SJSA1 (cell line): ENCODE measurements around the gene MAP3K15. TPM values are rescaled to one million over a fixed set of nuclear protein-coding genes. Genes with fewer than 3 reads are reported as not detected.
"Not testable (repeated sequence)": the region's sequence is repeated elsewhere in the genome, so short reads cannot be mapped to it uniquely, and the experiment has no call there.

Source experiments
- DNase-seq, 2 experiments: peaks; one replicate each; pipeline ENCODE4 v3.0.0-alpha.2; 2015 to 2020; ENCODE audit warnings: low spot score in 2 of 2, low read depth in 1 of 2
- H3K27ac ChIP-seq: fragments of 250-450 bp; sonication (Bioruptor Pico); 2 replicates; pipeline ENCODE4 v1.5.1; 2020; ENCODE audit warnings: mild to moderate bottlenecking, moderate library complexity
- H3K27me3 ChIP-seq: fragments of 250-450 bp; sonication (Bioruptor Pico); replicated peaks from 2 replicates; pipeline ENCODE4 v1.5.1; 2020; ENCODE audit warnings: mild to moderate bottlenecking, moderate library complexity
- H3K36me3 ChIP-seq: fragments of 250-450 bp; sonication (Bioruptor Pico); 2 replicates; pipeline ENCODE4 v1.5.1; 2020; ENCODE audit warnings: mild to moderate bottlenecking
- H3K4me1 ChIP-seq: fragments of 250-450 bp; sonication (Bioruptor Pico); replicated peaks from 2 replicates; pipeline ENCODE4 v1.6.1; 2021; ENCODE audit warnings: mild to moderate bottlenecking
- H3K4me3 ChIP-seq: fragments of 250-450 bp; sonication (Bioruptor Pico); 2 replicates; pipeline ENCODE4 v1.5.1; 2020; ENCODE audit warnings: mild to moderate bottlenecking
- H3K9me3 ChIP-seq: fragments of 250-450 bp; sonication (Bioruptor Pico); replicated peaks from 2 replicates; pipeline ENCODE4 v1.5.1; 2020; ENCODE audit warnings: mild to moderate bottlenecking
- total RNA-seq: library from RNA; depleted of rRNA; stranded (reverse); fragments of >200 nt; shearing (Covaris generic); gene quantifications from 2 replicates; pipeline ENCODE4 v1.2.3, GENCODE V29; 2014

MAP3K15 gene
- total RNA-seq, 1 experiment from 2014 or later, result not detected

- 0 out of 2 replicates have a peak, but pooled peaks cover 3% of the 10 kb centered on the region for H3K27me3 ChIP-seq
- DNase-seq, result no peak
- H3K4me1 ChIP-seq, result no peaks in the 10 kb centered on the region
- no peak overlapping the region for H3K27ac ChIP-seq
- H3K36me3 ChIP-seq, result no peaks in the 10 kb centered on the region
- H3K9me3 ChIP-seq, result no peaks in the 10 kb centered on the region
- no peak overlapping the region for H3K4me3 ChIP-seq
Observed at GRCh38 chrX:19512961-19513360, 2.3 kb downstream of the MAP3K15 start.

DNA sequence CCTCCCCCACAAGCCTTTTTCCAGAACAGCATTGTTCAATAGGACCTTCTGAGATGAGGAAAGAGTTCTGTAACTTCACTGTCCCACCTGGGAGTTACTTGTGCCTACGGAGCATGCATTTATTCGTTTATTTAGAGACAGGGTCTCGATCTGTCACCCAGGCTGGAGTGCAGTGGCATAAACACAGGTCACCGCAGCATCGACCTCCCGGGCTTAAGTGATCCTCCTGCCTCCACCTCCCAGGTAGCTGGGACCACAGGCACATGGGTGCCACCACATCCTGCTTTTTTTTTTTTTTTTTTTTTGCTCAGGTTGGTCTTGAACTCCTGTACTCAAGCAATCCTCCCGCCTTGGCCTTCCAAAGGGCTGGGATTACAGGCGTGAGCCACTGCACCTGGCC lies 2.9 kb downstream of the MAP3K15 start:
- H3K9me3 ChIP-seq, result no peaks in the 10 kb centered on the region

DNA sequence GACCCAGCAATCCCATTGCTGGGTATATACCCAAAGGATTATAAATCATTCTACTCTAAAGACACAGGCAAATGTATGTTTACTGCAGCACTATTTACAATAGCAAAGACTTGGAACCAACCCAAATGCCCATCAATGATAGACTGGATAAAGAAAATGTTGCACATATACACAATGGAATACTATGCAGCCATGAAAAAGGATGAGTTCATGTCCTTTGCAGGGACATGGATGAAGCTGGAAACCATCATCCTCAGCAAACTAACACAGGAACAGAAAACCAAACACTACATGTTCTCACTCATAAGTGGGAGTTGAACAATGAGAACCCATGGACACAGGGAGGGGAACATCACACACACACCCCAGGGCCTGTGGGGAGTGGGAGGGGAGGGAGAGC lies 3.5 kb downstream of the MAP3K15 start:
- not testable (repeated sequence) for H3K27me3 ChIP-seq, H3K9me3 ChIP-seq, H3K4me1 ChIP-seq, H3K4me3 ChIP-seq, DNase-seq, H3K36me3 ChIP-seq, H3K27ac ChIP-seq

More for the DNA sequence above, 2.9 kb downstream of the MAP3K15 start:
- H3K27ac ChIP-seq, result no peak overlapping the region
- 0 out of 2 replicates have a peak, but pooled peaks cover 3% of the 10 kb centered on the region for H3K27me3 ChIP-seq
- H3K4me3 ChIP-seq, result no peak overlapping the region
- H3K4me1 ChIP-seq, result no peaks in the 10 kb centered on the region
- DNase-seq, result no peak
- H3K36me3 ChIP-seq, result no peaks in the 10 kb centered on the region

- Histone ChIP-seq H3K27ac (no peak overlapping the region), H3K36me3 (no peaks in the 10 kb centered on the region), H3K4me1 (no peaks in the 10 kb centered on the region)
Observed at GRCh38 chrX:19496711-19497110, 18.6 kb downstream of the MAP3K15 start.

DNA sequence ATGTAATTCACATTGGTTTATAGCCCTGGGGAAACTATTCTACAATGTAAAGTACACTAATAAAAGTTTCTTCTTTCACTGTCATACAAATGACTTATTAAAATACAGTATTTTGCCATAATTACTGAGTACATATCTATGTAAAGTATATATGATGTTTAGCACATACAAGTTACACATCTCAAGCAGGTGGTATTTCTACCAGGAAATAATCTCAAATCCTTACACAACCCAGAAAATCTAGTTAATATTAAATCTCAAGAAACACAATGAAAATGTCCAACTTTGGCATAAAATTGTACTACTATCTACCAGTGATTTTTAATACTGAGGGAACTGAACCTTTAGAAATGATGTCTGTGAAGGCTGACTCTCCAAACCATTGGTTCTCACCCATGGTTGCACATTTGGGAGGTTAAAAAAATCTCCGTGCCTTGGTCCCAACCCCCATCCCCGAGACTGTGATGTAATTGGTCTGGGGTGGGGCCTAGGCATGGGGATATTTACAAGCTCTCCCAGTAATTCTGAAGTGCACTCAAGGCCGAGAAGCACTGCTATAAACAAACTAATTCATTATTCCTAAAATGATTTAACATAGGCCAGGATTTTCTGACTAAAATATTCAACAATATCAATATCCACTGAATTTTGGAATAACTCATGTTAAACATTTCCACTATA lies 27.6 kb downstream of the MAP3K15 start:
- H3K27ac ChIP-seq, result no peak overlapping the region
- no peaks in the 10 kb centered on the region for H3K27me3 ChIP-seq
- H3K9me3 ChIP-seq, result no peaks in the 10 kb centered on the region
- H3K36me3 ChIP-seq, result no peaks in the 10 kb centered on the region
- H3K4me1 ChIP-seq, result no peaks in the 10 kb centered on the region
- no peak overlapping the region for H3K4me3 ChIP-seq
- no peak for DNase-seq

More at GRCh38 chrX:19496711-19497110, 18.6 kb downstream of the MAP3K15 start:
- Histone ChIP-seq H3K4me3 (no peak overlapping the region), H3K27me3 (no peaks in the 10 kb centered on the region), H3K9me3 (no peaks in the 10 kb centered on the region)
- DNase-seq, result no peak

DNA sequence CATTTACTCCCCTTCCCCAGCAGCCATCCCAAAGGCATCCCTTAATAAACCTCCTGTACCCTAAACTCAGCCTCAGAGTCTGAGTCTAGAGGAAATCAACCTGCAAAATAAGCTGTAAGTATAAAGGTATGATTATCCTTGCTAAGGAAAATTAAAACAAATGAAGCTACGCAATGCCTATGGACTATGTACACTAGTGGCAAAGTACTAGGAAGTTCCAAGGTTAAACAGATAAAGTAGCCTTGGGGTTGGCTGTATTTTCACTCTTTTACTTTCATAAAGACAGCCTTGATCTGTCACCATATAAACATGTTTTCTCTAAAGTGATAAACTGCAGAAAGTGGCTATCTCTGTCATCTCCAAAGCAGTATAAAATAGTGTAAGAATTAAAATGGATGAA lies 35.9 kb downstream of the MAP3K15 start:
- Histone ChIP-seq H3K4me3 (no peak overlapping the region), H3K4me1 (no peaks in the 10 kb centered on the region), H3K9me3 (no peaks in the 10 kb centered on the region), H3K27ac (no peak overlapping the region), H3K27me3 (no peaks in the 10 kb centered on the region), H3K36me3 (no peaks in the 10 kb centered on the region)
- DNase-seq, result no peak

DNA sequence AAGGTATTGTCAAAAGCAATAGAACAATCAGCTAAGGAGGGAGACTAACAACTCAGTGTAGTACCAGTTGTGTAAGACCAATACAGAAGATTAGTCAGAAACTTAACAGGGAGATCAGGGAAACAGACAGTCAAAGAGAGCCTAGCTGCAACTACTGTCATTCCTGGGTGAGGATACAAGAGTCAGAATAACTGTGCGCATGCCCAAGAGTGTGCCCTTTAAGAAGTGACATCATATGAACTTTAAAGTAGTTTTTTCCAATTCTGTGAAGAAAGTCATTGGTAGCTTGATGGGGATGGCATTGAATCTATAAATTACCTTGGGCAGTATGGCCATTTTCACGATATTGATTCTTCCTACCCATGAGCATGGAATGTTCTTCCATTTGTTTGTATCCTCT lies 46.9 kb downstream of the MAP3K15 start:
- not testable (repeated sequence) for H3K36me3 ChIP-seq, H3K4me1 ChIP-seq, H3K9me3 ChIP-seq, H3K27ac ChIP-seq, H3K27me3 ChIP-seq, H3K4me3 ChIP-seq, DNase-seq

DNA sequence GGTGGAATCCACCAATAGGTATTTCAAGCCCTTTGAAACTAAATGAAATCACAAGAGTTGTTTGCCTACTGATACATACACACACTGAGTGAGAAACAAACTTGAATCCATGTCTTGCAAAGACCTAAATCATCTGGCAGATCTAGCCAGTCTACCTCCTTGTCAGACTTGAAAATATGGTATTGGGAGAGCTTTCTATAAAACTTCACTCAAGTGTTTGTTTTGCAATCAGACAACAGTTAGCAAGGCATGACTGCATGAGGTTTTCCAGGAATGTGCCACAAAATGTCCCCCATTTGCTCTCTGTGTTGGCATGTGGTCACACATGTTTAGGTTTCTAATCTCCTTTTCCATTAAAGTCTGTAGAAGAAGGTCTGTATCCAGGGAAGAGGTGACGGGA lies 52.4 kb downstream of the MAP3K15 start:
- DNase-seq, result no peak
- no peaks in the 10 kb centered on the region for H3K36me3 ChIP-seq
- no peaks in the 10 kb centered on the region for H3K27me3 ChIP-seq
- no peaks in the 10 kb centered on the region for H3K4me1 ChIP-seq
- H3K4me3 ChIP-seq, result no peak overlapping the region
- no peak overlapping the region for H3K27ac ChIP-seq
- no peaks in the 10 kb centered on the region for H3K9me3 ChIP-seq

DNA sequence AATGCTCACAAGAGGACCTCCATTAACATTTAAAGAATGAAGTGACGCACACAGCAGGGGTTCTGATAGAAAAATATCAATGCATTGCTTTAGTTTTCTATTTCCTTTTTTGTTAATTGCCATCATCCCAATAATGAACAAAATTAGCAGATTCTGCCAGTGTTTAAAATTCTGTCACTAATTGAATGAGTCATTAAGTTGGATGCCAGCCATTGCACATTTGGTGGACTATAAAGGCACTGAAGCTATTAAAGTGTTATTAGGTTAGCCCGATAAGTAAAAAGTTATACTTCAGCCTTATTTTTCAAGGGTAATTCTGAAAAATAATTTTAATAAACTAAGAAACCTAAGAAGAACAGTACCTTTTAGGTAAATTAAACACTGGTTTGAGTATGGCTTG lies 53.1 kb downstream of the MAP3K15 start:
- Histone ChIP-seq H3K27me3 (no peaks in the 10 kb centered on the region), H3K27ac (no peak overlapping the region), H3K9me3 (no peaks in the 10 kb centered on the region), H3K4me1 (no peaks in the 10 kb centered on the region), H3K36me3 (no peaks in the 10 kb centered on the region), H3K4me3 (no peak overlapping the region)
- no peak for DNase-seq

- no peak overlapping the region for H3K27ac ChIP-seq
- no peaks in the 10 kb centered on the region for H3K4me1 ChIP-seq
- no peak overlapping the region for H3K4me3 ChIP-seq
- H3K9me3 ChIP-seq, result no peaks in the 10 kb centered on the region
- no peak for DNase-seq
- H3K27me3 ChIP-seq, result no peaks in the 10 kb centered on the region
- H3K36me3 ChIP-seq, result no peaks in the 10 kb centered on the region
Observed at GRCh38 chrX:19457662-19458061, 57.6 kb downstream of the MAP3K15 start.

- H3K27ac ChIP-seq, result no peak overlapping the region
- no peaks in the 10 kb centered on the region for H3K36me3 ChIP-seq
- DNase-seq, result no peak
- no peaks in the 10 kb centered on the region for H3K9me3 ChIP-seq
- no peaks in the 10 kb centered on the region for H3K27me3 ChIP-seq
- no peaks in the 10 kb centered on the region for H3K4me1 ChIP-seq
- no peak overlapping the region for H3K4me3 ChIP-seq
Observed at GRCh38 chrX:19448077-19448476, 67.2 kb downstream of the MAP3K15 start.

GRCh38 chrX:19446397-19446796 lies 68.9 kb downstream of the MAP3K15 start:
- Histone ChIP-seq H3K9me3 (no peaks in the 10 kb centered on the region), H3K27ac (no peak overlapping the region), H3K4me3 (no peak overlapping the region), H3K4me1 (no peaks in the 10 kb centered on the region), H3K27me3 (no peaks in the 10 kb centered on the region), H3K36me3 (no peaks in the 10 kb centered on the region)
- no peak for DNase-seq

- not testable (repeated sequence) for DNase-seq, H3K27ac ChIP-seq, H3K4me3 ChIP-seq, H3K9me3 ChIP-seq, H3K36me3 ChIP-seq, H3K27me3 ChIP-seq, H3K4me1 ChIP-seq
Observed at GRCh38 chrX:19445772-19446171, 69.5 kb downstream of the MAP3K15 start.

GRCh38 chrX:19443869-19444526 lies 71.3 kb downstream of the MAP3K15 start:
- Histone ChIP-seq H3K9me3 (no peaks in the 10 kb centered on the region), H3K4me1 (no peaks in the 10 kb centered on the region), H3K27ac (no peak overlapping the region), H3K4me3 (no peak overlapping the region), H3K27me3 (no peaks in the 10 kb centered on the region), H3K36me3 (no peaks in the 10 kb centered on the region)
- DNase-seq, result no peak
